CD14-positive monocyte (primary cell): ENCODE results near the gene FAM135A. TPM values are rescaled to one million over a fixed set of nuclear protein-coding genes. Genes with fewer than 3 reads are reported as not detected.

ENCODE experiments used
- DNase-seq, 3 donors: peaks; one replicate each; pipeline ENCODE4 v3.0.0-alpha.2; 2011 to 2022
- H2AFZ ChIP-seq: 2 replicates; pipeline ENCODE4 v1.6.0; 2012; ENCODE audit warnings: mild to moderate bottlenecking, low read depth, low read length, inconsistent platforms; ENCODE audit not compliant: insufficient read depth, poor library complexity, severe bottlenecking
- H3K27ac ChIP-seq, 2 donors: 1 replicate in 1 of 2; 2 replicates in 1 of 2; pipeline ENCODE4 v1.5.1; 2012 to 2013; ENCODE audit warnings: low read length in 2 of 2, control low read depth in 1 of 2, inconsistent platforms in 1 of 2, low read depth in 1 of 2, mild to moderate bottlenecking in 1 of 2
- H3K27me3 ChIP-seq, 2 donors: one replicate each; pipeline versions ENCODE4 v1.6.0 to v1.6.1; 2011 to 2013; ENCODE audit warnings: low read length in 2 of 2; ENCODE audit not compliant: control insufficient read depth in 2 of 2, insufficient read depth in 2 of 2
- H3K36me3 ChIP-seq, 2 donors: replicated peaks in 1 of 2; 1 replicate in 1 of 2; 2 replicates in 1 of 2; pipeline versions ENCODE4 v1.5.1 to v1.6.1; 2012 to 2013; ENCODE audit warnings: low read length in 2 of 2, control low read depth in 1 of 2, inconsistent platforms in 1 of 2, mild to moderate bottlenecking in 1 of 2; ENCODE audit not compliant: insufficient read depth in 2 of 2, control insufficient read depth in 1 of 2
- H3K4me1 ChIP-seq, 2 donors: 1 replicate in 1 of 2; 2 replicates in 1 of 2; pipeline versions ENCODE4 v1.5.1 to v1.6.1; 2012 to 2013; ENCODE audit warnings: low read length in 2 of 2, control low read depth in 1 of 2, inconsistent platforms in 1 of 2, mild to moderate bottlenecking in 1 of 2, moderate library complexity in 1 of 2; ENCODE audit not compliant: insufficient read depth in 2 of 2, control insufficient read depth in 1 of 2
- H3K4me2 ChIP-seq: replicated peaks from 2 replicates; pipeline ENCODE3; 2012; ENCODE audit warnings: low read length, moderate library complexity, mild to moderate bottlenecking; ENCODE audit not compliant: poor library complexity, severe bottlenecking; ENCODE audit errors: extremely low read depth
- H3K4me3 ChIP-seq, 3 experiments: fragments of 200-600 bp in 1 of 3; sonication (generic) in 1 of 3; replicated peaks in 1 of 3; 1 replicate in 2 of 3; 2 replicates in 1 of 3; pipeline ENCODE4 v1.5.1; 2011 to 2013; ENCODE audit warnings: low read length in 3 of 3, mild to moderate bottlenecking in 3 of 3, control low read depth in 2 of 3, low read depth in 2 of 3, inconsistent platforms in 1 of 3, moderate library complexity in 1 of 3
- H3K79me2 ChIP-seq: 2 replicates; pipeline ENCODE4 v1.6.0; 2012; ENCODE audit warnings: mild to moderate bottlenecking, control low read depth, inconsistent platforms, low read length, moderate library complexity; ENCODE audit not compliant: insufficient read depth
- H3K9ac ChIP-seq: 2 replicates; pipeline ENCODE4 v1.6.0; 2017; ENCODE audit warnings: low read length, mild to moderate bottlenecking; ENCODE audit not compliant: insufficient read depth, poor library complexity, severe bottlenecking
- H3K9me3 ChIP-seq, 2 donors: replicated peaks in 1 of 2; 1 replicate in 1 of 2; 2 replicates in 1 of 2; pipeline versions ENCODE4 v1.5.1 to v1.6.1; 2012 to 2013; ENCODE audit warnings: low read length in 2 of 2, control low read depth in 1 of 2; ENCODE audit not compliant: control insufficient read depth in 1 of 2, insufficient read depth in 1 of 2
- H4K20me1 ChIP-seq: 2 replicates; pipeline ENCODE4 v1.6.0; 2012; ENCODE audit warnings: mild to moderate bottlenecking, low read length, control low read depth, moderate library complexity; ENCODE audit not compliant: insufficient read depth
- H3K27ac Mint-ChIP-seq, 7 donors: one replicate each; pipeline ENCODE4 v1.8.0; 2020; ENCODE audit warnings: mild to moderate bottlenecking in 7 of 7, mixed read lengths in 7 of 7, moderate library complexity in 6 of 7, inconsistent platforms in 2 of 7
- H3K27me3 Mint-ChIP-seq, 3 donors: one replicate each; pipeline ENCODE4 v1.8.0; 2021 to 2022; ENCODE audit warnings: low read depth in 3 of 3, mild to moderate bottlenecking in 3 of 3, mixed read lengths in 3 of 3, moderate library complexity in 3 of 3, inconsistent platforms in 1 of 3
- H3K36me3 Mint-ChIP-seq, 2 donors: one replicate each; pipeline ENCODE4 v1.8.0; 2020; ENCODE audit warnings: mixed read lengths in 2 of 2, inconsistent platforms in 1 of 2, mild to moderate bottlenecking in 1 of 2
- H3K4me1 Mint-ChIP-seq: one replicate; pipeline ENCODE4 v1.8.0; 2020; ENCODE audit warnings: mild to moderate bottlenecking, mixed read lengths
- H3K4me3 Mint-ChIP-seq, 2 donors: one replicate each; pipeline ENCODE4 v1.8.0; 2020; ENCODE audit warnings: mild to moderate bottlenecking in 2 of 2, mixed read lengths in 2 of 2, moderate library complexity in 1 of 2
- H3K9me3 Mint-ChIP-seq, 7 donors: one replicate each; pipeline ENCODE4 v1.8.0; 2020 to 2022; ENCODE audit warnings: mixed read lengths in 7 of 7, mild to moderate bottlenecking in 6 of 7, moderate library complexity in 6 of 7, inconsistent platforms in 2 of 7
- CTCF ChIP-seq: fragments of 200-600 bp; IDR thresholded peaks from one replicate; pipeline ENCODE4 v1.8.0; 2022; ENCODE audit warnings: antibody characterized with exemption, mild to moderate bottlenecking
- WGBS: methylation state at CpG from one replicate; pipeline ENCODE4 v1.1.5; 2013; ENCODE audit warnings: missing lambda C conversion rate; ENCODE audit not compliant: insufficient coverage; 5-methylcytosine and 5-hydroxymethylcytosine counted together
- intact Hi-C, 2 donors: fragments of 100-400 bp; cut with micrococcal nuclease; formaldehyde crosslinking; loops; one replicate each; pipeline versions ENCODE4 v1.15.0 to v1.15.1; 2023
- polyA plus RNA-seq, 3 donors: library from polyadenylated mRNA; depleted of rRNA in 1 of 3; unstranded in 2 of 3; stranded (reverse) in 1 of 3; fragments of 300-500 nt in 2 of 3; fragments of >200 nt in 1 of 3; fragmentation: Illumina TruSeq in 2 of 3; gene quantifications; 1 replicate in 2 of 3; 2 replicates in 1 of 3; pipeline ENCODE4 v1.2.3, GENCODE V29; 2012 to 2021

Gene FAM135A
- polyA plus RNA-seq, 3 donors = 4.1 to 10.3 (median 5.4) TPM

GRCh38 chr6:70537266-70537665 is 124.0 kb downstream of the FAM135A start:
- peak in 1 of 3 donors; percentile 10 for DNase-seq
- Histone ChIP-seq H3K79me2 (no peaks in the 10 kb centered on the region), H4K20me1 (no peaks in the 10 kb centered on the region), H2AFZ (no peak overlapping the region), H3K4me1 (peaks cover 10 to 22% of the 10 kb centered on the region in 2 donors), H3K27ac (peak overlapping the region in 1 of 2 donors; percentile 66), H3K4me2 (peak overlapping the region; percentile 26), H3K4me3 (no peak overlapping the region), H3K9me3 (no peaks in the 10 kb centered on the region), H3K27me3 (no peaks in the 10 kb centered on the region), H3K9ac (no peak overlapping the region), H3K36me3 (peaks cover 16 to 25% of the 10 kb centered on the region in 2 donors)
- H3K36me3 Mint-ChIP-seq = peaks cover 14 to 15% of the 10 kb centered on the region in 2 donors
- peak overlapping the region in 3 of 7 donors; percentile 3 to 80 (median 56) for H3K27ac Mint-ChIP-seq
- no peak overlapping the region for H3K4me3 Mint-ChIP-seq
- TF ChIP-seq CTCF = no peak
- peaks cover 0 to 7% (median 0%) of the 10 kb centered on the region in 7 donors for H3K9me3 Mint-ChIP-seq
- WGBS = no CpG with 5 or more reads among the region's 1 CpG
- no peaks in the 10 kb centered on the region for H3K27me3 Mint-ChIP-seq
- peaks cover 18% of the 10 kb centered on the region for H3K4me1 Mint-ChIP-seq
- intact Hi-C loops = no loop called here

GRCh38 chr6:70538376-70538775 is 125.1 kb downstream of the FAM135A start:
- intact Hi-C loops = no loop called here
- WGBS = no CpG with 5 or more reads among the region's 1 CpG
- Histone ChIP-seq H3K27me3 (no peaks in the 10 kb centered on the region), H3K79me2 (no peaks in the 10 kb centered on the region), H3K4me3 (no peak overlapping the region), H3K27ac (peak overlapping the region in 1 of 2 donors; percentile 39), H3K4me1 (peaks cover 10 to 22% of the 10 kb centered on the region in 2 donors), H2AFZ (no peak overlapping the region), H3K36me3 (peaks cover 10 to 25% of the 10 kb centered on the region in 2 donors), H4K20me1 (no peaks in the 10 kb centered on the region), H3K9me3 (no peaks in the 10 kb centered on the region), H3K9ac (no peak overlapping the region), H3K4me2 (no peak overlapping the region)
- Mint-ChIP-seq H3K4me1 (peaks cover 18% of the 10 kb centered on the region), H3K4me3 (no peak overlapping the region), H3K9me3 (peaks cover 0 to 7% (median 0%) of the 10 kb centered on the region in 7 donors), H3K27ac (peak overlapping the region; percentile 53 to 89 (median 78)), H3K36me3 (peaks cover 9 to 10% of the 10 kb centered on the region in 2 donors), H3K27me3 (no peaks in the 10 kb centered on the region)
- peak; percentile 25 to 57 (median 31) for DNase-seq
- no peak for TF ChIP-seq CTCF
